Activated CD8-positive, alpha-beta T cell treated with anti-CD3 and anti-CD28 coated beads for 36 hours (primary cell): ENCODE results near the gene TMSB10. TPM values are rescaled to one million over a fixed set of nuclear protein-coding genes. Genes with fewer than 3 reads are reported as not detected.

Experiments used
- ATAC-seq: fragments of 200-7000 bp; cut with Tn5 transposase; one replicate; pipeline ENCODE4 v1.10.0; 2021; ENCODE audit warnings: mild to moderate bottlenecking, moderate library complexity
- CTCF ChIA-PET: fragments of 350-600 bp; sonication (Branson Sonifier 250); formaldehyde crosslinking; loops from one replicate; lab custom pipeline; 2021; ENCODE audit warnings: antibody characterized with exemption; lab: Charles Lee
- POLR2A ChIA-PET: fragments of 350-600 bp; sonication (Branson Sonifier 250); formaldehyde crosslinking; loops from one replicate; lab custom pipeline; 2021; ENCODE audit warnings: antibody characterized with exemption; lab: Charles Lee
- DNase-seq: peaks from one replicate; pipeline ENCODE4 v3.0.0-alpha.2; 2020
- H3K27ac Mint-ChIP-seq: one replicate; pipeline ENCODE4 v1.8.0; 2021; ENCODE audit warnings: mild to moderate bottlenecking, mixed read lengths
- H3K27me3 Mint-ChIP-seq: one replicate; pipeline ENCODE4 v1.8.0; 2021; ENCODE audit warnings: mixed read lengths
- H3K36me3 Mint-ChIP-seq: one replicate; pipeline ENCODE4 v1.8.0; 2021; ENCODE audit warnings: low read depth, mixed read lengths
- H3K4me1 Mint-ChIP-seq: one replicate; pipeline ENCODE4 v1.8.0; 2021; ENCODE audit warnings: low read depth, mixed read lengths
- H3K4me3 Mint-ChIP-seq: one replicate; pipeline ENCODE4 v1.8.0; 2021; ENCODE audit warnings: mild to moderate bottlenecking, moderate library complexity, mixed read lengths
- H3K9me3 Mint-ChIP-seq: one replicate; pipeline ENCODE4 v1.8.0; 2021; ENCODE audit warnings: mixed read lengths
- intact Hi-C: fragments of 100-400 bp; cut with micrococcal nuclease; formaldehyde crosslinking; loops from one replicate; pipeline ENCODE4 v1.10.0; 2022
- total RNA-seq, 2 experiments: library from RNA; stranded (reverse); gene quantifications; one replicate each; pipeline ENCODE4 v1.2.3, GENCODE V29; 2021
- TF ChIP-seq, protein P1 (sequence below): fragments of 200-600 bp; IDR thresholded peaks from one replicate; pipeline ENCODE4 v1.8.0; 2022; ENCODE audit warnings: antibody characterized with exemption, mild to moderate bottlenecking

The TMSB10 gene
- total RNA-seq, 2 experiments from 2014 or later: 2,035 to 2,060 TPM

DNA sequence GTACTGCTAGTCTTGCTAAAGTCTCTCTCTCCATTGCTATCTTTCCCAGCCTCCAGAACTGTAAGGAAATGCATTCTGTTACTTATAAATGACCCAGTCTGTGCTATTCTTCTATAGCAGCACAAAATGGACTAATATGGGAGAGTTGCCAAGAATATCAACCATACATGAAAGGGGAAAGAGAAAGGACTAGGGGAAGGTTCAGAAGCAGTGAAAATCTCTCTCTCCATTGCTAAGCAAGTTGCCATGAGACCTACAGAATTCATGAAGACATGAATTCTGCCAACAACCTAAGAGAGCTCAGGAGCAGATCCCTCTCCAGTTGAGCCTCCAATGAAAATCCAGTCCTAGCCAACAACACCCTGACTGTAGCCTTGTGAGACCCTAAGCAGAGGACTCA is 21.0 kb upstream of the TMSB10 start:
- Mint-ChIP-seq H3K36me3 (peaks cover 7% of the 10 kb centered on the region), H3K4me1 (peaks cover 64% of the 10 kb centered on the region), H3K27me3 (no peaks in the 10 kb centered on the region), H3K27ac (no peak overlapping the region), H3K9me3 (no peaks in the 10 kb centered on the region), H3K4me3 (no peak overlapping the region)
- DNase-seq (no peak), ATAC-seq (no peak)
- ChIA-PET POLR2A (interaction anchor here (1.3 kb wide), 1 partner anchor 24 kb away, joined by 3 read pairs; no protein-coding TSS in a partner anchor), CTCF (interaction anchor here (0.6 to 6.5 kb wide), 2 partner anchors 8 to 41 kb away, joined by 3 to 60 read pairs; no protein-coding TSS in a partner anchor)
- intact Hi-C loops: loop anchor here (5.0 kb wide), 1 partner anchor 37 kb away; no protein-coding TSS in a partner anchor
- TF ChIP-seq, protein P1, sequence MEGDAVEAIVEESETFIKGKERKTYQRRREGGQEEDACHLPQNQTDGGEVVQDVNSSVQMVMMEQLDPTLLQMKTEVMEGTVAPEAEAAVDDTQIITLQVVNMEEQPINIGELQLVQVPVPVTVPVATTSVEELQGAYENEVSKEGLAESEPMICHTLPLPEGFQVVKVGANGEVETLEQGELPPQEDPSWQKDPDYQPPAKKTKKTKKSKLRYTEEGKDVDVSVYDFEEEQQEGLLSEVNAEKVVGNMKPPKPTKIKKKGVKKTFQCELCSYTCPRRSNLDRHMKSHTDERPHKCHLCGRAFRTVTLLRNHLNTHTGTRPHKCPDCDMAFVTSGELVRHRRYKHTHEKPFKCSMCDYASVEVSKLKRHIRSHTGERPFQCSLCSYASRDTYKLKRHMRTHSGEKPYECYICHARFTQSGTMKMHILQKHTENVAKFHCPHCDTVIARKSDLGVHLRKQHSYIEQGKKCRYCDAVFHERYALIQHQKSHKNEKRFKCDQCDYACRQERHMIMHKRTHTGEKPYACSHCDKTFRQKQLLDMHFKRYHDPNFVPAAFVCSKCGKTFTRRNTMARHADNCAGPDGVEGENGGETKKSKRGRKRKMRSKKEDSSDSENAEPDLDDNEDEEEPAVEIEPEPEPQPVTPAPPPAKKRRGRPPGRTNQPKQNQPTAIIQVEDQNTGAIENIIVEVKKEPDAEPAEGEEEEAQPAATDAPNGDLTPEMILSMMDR: no peak

DNA sequence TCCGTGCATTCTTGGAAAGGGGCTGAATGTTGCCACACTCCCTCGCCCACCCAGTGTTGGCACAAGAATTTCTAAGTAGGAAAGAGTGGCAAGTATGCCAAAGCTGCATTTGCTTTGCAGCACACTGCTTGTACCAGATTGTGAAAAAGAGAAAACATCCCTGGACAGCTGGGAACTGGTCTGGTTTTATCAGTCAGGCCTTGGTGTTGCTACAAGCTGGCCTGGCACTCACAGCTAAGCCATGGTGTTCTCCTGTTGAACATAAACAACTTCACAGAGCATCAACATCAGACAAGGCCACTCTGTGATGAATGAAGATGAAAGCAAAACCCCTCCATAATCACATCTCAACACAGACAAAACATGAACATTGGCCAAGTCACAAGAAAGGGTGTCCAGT is 20.3 kb upstream of the TMSB10 start:
- intact Hi-C loops: no loop called here
- CTCF ChIA-PET: interaction anchor here (0.6 to 6.5 kb wide), 2 partner anchors 9 to 41 kb away, joined by 3 to 60 read pairs; no protein-coding TSS in a partner anchor
- Mint-ChIP-seq H3K27me3 (no peaks in the 10 kb centered on the region), H3K27ac (no peak overlapping the region), H3K9me3 (no peaks in the 10 kb centered on the region), H3K4me3 (no peak overlapping the region), H3K36me3 (peaks cover 3% of the 10 kb centered on the region), H3K4me1 (peaks cover 69% of the 10 kb centered on the region)
- TF ChIP-seq, protein P1: no peak
- POLR2A ChIA-PET: interaction anchor here (1.3 kb wide), 1 partner anchor 23 kb away, joined by 3 read pairs; no protein-coding TSS in a partner anchor
- ATAC-seq (no peak), DNase-seq (no peak)

- intact Hi-C loops: no loop called here
- POLR2A ChIA-PET: interaction anchor here (0.9 to 4.6 kb wide), 9 partner anchors 9 to 40 kb away, joined by 3 to 55 read pairs (median 4); partner anchors contain the start of gene TMSB10
- TF ChIP-seq, protein P1: no peak
- Mint-ChIP-seq H3K36me3 (no peaks in the 10 kb centered on the region), H3K9me3 (no peaks in the 10 kb centered on the region), H3K27me3 (no peaks in the 10 kb centered on the region), H3K4me3 (no peak overlapping the region), H3K27ac (peak overlapping the region; percentile 79), H3K4me1 (peaks cover 74% of the 10 kb centered on the region)
- DNase-seq (no peak), ATAC-seq (no peak)
- CTCF ChIA-PET: interaction anchor here (0.9 to 6.5 kb wide), 8 partner anchors 8 to 129 kb away, joined by 3 to 60 read pairs (median 4); no protein-coding TSS in a partner anchor
These were observed 18.7 kb upstream of the TMSB10 start for GRCh38 chr2:84886791-84887190.

DNA sequence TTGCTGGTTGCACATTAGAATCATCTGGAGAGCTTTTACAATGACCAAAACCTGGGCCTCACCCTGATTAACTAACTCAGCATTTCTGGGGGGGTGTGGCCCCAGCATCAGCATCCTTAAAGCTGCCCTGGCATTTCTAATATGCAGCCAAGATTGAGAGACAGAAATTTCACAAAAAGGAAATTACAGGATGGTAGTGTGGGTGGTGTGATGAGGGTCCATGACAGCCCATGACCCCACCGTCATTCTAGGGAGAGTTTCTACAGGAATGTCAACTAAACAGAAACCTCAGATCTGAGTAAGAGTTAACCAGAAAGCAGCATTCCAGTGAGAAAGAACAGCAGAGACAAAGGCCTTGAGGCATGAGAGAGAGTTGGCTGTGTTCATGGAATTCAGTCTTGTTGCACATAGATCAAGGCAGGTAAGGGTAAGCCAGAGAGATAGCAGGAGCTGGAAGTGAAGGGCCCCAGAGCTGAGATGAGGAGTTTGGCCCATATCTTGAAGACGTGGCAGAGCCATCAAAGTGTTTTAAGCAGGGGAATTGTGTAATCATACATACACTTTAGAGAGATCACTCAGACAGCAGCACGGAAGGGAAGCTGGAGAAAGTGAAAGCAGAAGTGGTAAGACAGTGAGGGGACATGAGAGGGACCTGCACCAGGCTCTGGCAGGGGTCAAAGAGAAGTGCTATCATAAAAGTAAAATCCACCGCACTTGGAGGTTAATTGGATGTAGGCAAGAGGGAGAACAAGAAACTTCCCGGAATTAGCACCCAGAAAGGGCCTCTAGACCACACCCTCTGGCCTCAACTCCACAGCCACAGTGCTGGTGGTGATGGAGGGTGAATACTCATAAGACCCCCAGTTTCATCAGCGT is 16.8 kb upstream of the TMSB10 start:
- H3K27me3 Mint-ChIP-seq: no peaks in the 10 kb centered on the region

More for the DNA sequence above, 16.8 kb upstream of the TMSB10 start:
- peak overlapping the region; percentile 92 for H3K27ac Mint-ChIP-seq
- H3K36me3 Mint-ChIP-seq: no peaks in the 10 kb centered on the region
- intact Hi-C loops: loop anchor here (2.0 kb wide), 1 partner anchor 16 kb away; the partner anchor contains the start of gene TMSB10
- peaks cover 60% of the 10 kb centered on the region for H3K4me1 Mint-ChIP-seq
- no peaks in the 10 kb centered on the region for H3K9me3 Mint-ChIP-seq
- POLR2A ChIA-PET: interaction anchor here (0.9 to 4.6 kb wide), 15 partner anchors 8 to 374 kb away, joined by 3 to 55 read pairs (median 5); partner anchors contain the start of genes TMSB10 and TRABD2A
- CTCF ChIA-PET: interaction anchor here (0.7 to 6.5 kb wide), 10 partner anchors 8 to 395 kb away, joined by 3 to 60 read pairs (median 5); partner anchors contain the start of gene TRABD2A
- peak overlapping the region; percentile 68 for H3K4me3 Mint-ChIP-seq
- DNase-seq (peak; percentile 79), ATAC-seq (peak; percentile 93)
- TF ChIP-seq, protein P1: no peak
